ENCODE results near the gene LSS. TPM values are rescaled to one million over a fixed set of nuclear protein-coding genes. Genes with fewer than 3 reads are reported as not detected.
"Not testable (repeated sequence)": the region's sequence is repeated elsewhere in the genome, so short reads cannot be mapped to it uniquely, and the experiment has no call there.

Gene LSS
- total RNA-seq, 1 experiment from 2014 or later: 15.6 TPM

DNA sequence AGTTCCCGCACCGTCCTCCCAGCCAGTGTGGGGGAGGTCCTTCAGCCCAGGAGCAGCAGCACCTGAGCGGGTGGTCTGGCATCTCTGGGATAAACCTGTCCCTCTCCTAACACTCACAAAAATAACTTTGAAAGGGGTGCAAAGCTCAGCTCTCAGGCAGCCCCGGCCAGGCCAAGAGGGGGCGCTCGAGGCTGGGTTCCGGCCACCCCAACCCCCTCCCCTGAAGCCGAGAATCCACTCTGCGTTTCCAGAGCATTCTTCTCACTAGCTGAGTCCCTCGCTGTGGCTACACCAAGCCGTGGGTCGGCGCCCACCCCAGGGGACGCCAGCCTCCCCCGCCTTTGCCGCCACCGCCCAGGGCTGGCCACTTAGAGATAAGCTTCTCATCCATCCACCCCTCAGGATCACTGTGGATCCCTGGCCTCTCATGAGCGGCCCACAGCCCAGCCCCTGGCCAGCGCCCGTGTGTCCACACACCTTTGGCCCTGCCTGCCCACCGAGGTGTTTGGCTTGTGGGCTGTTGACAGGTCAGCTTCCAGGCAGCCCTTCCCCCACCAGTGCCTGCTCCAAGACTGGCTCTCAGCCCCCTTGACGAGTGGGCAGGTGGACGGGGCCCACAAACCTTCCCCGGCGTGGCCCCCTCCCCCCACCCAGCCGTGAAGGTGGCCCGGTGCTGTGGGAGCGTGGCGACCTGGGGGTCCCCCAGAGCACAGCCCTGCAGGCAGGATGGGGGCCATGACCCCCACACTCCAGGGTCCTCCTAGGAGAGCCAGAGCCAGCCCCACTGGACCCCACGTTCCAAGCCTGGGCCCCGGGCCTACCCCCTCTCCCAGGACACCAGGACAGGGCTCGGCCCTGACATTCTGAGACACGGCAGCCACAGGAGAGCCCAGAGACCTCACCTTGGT is 75.1 kb downstream of the LSS start:
- in situ Hi-C loops (cut with HindIII; ENCODE audit: low pct_unique_long_range_greater_than_20kb, low sequenced_read_pairs): no loop called here
- DNase-seq (ENCODE audit: low read depth, low spot score): peak; percentile 52

DNA sequence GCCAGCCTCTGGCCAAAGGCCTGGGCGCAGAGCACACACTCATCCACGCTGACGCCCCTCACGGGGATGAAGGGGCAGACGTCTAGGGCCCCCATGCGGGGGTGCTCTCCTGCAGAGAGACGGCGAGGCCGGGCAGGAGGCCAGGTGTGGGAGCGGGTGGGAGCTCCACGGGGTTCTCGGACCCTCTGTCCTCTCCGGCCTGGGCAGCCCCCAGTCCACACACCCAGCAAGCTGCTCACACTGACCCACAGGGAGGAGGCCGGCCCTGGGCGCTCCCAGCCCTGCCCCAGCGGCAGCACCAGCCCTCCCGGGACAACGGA is 75.7 kb downstream of the LSS start:
- in situ Hi-C loops (cut with HindIII; ENCODE audit: low pct_unique_long_range_greater_than_20kb, low sequenced_read_pairs): no loop called here
- no peak for DNase-seq (ENCODE audit: low read depth, low spot score)

DNA sequence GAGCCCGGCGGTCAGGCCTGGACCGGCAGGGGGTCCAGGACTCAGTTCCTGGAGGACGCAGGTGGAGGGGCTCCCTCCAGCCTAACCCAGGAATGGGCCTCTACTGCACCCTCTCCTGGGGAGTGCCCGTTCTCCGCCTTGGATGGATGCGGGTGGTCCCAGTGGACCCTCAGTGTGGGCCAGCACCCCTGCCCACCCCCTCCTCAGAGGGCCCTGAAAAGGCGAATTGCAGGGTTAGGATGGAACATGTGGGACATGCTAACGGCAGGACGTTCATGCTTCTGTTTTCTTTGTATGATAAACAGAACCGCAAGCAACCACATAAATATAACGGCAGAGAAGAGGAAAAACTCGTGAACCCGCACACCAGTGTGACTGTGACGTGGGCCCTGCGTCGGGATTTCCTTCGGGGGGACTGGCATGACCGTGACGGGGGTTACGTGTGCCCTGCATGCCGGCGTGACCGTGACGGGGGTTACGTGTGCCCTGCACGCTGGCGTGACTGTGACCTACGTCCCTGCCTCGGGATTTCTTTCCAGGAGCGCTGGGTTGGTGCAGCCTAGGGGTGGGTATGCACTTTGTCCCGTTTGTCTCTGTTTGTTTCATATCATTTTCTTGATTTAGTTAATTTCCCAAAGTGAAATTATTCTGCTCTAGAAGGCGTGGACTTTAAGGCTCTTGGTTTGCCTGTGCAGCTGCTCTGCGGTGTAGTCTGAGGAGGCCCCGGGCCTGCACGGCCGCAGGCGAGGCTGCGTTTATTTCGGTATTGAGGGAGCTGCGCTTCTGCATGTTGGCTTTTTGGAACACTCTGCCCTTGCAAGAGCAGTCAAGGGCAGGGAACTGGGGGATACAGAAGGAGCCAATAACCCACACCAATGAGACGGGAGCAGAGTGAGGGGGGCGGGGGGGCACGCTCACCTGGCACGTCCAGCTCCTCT is 76.3 kb downstream of the LSS start:
- in situ Hi-C loops (cut with HindIII; ENCODE audit: low pct_unique_long_range_greater_than_20kb, low sequenced_read_pairs): no loop called here
- DNase-seq (ENCODE audit: low read depth, low spot score): no peak

DNA sequence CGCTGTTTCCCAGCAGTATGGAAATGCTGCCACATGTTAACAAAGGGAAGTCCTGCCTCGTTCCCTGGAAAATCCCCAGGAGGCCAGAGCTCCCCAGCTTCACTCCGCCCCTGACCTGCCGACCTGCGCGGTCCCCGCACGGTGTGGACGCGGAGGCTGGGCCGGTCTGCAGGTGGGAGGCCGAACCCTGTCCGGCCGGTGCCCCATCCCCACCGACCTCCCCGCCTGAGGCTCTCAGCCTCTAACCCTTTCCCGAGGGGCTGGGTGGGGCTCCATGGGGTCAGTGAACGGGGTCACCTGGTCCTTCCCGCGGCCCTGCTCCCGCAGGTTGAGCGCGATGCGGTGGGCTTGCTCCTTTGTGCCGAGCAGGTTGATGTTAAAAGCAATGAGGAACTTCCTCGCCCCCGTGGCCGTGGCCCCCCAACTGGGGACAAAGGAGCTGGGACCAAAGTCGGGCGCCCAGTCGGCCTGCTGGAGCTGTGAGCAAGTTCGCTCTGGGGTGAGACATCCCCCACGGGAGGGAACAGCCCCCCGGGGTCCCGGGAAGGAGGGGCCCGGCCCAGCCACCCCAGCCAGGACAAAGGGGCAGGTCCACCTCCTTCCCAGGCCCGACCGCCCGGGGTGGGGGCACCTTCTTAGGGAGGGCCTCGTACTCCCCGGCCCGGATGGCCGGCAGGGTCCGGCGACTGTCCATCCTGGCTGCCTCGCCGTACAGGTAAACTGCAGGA is 77.1 kb downstream of the LSS start:
- DNase-seq (ENCODE audit: low read depth, low spot score): no peak
- in situ Hi-C loops (cut with HindIII; ENCODE audit: low pct_unique_long_range_greater_than_20kb, low sequenced_read_pairs): no loop called here

DNA sequence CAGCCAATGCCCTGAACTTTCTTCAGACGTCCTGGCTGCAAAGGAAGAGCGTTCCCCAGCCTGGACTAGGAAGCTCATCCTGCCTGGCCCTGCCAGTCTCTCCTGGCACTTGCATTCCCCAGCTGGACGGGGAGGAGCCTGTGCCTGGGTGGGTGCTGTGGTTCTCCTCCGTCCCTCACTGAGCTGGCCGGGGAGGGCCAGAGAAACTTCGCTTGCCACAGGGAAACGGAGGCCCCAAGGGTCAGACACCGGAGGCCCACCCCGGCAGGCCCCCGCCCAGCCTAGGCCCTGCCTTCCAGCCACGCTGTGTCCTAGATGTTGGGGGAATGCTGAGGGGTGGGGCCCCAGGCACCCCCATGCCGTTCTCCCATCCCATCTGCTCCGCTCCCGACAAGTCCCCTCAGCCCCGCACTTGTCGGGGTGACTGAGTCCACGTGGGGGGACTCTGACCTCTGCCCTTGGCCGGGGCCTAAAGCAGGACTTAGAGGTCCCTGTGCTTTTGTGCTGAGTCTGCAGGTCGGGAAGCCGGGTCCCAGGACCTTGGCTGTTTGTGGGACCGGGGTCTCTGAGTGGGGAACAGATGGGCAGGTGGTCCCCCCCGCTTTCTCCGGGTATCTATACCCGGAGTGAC is 78.0 kb downstream of the LSS start:
- in situ Hi-C loops (cut with HindIII; ENCODE audit: low pct_unique_long_range_greater_than_20kb, low sequenced_read_pairs): no loop called here
- no peak for DNase-seq (ENCODE audit: low read depth, low spot score)

DNA sequence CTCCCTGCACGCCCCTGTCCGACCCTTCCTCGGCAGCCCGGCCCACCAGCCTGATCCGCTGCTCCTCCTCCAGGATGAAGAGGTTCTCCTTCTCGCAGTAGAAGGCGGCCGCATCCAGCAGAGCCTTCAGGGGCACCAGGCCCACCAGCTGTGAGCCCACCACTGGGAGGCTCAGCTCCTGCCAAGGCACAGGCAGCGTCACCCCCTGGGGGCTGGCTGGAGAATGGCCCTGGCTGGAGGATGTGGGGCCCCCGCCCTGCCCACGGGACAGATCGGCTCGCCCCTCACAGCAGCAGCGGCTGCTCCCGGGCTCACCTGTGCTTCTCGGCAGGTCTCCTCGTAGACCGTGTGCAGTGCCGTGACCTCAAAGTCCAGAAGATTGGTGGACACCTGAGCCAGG is 78.5 kb downstream of the LSS start:
- DNase-seq (ENCODE audit: low read depth, low spot score): no peak
- in situ Hi-C loops (cut with HindIII; ENCODE audit: low pct_unique_long_range_greater_than_20kb, low sequenced_read_pairs): no loop called here

DNA sequence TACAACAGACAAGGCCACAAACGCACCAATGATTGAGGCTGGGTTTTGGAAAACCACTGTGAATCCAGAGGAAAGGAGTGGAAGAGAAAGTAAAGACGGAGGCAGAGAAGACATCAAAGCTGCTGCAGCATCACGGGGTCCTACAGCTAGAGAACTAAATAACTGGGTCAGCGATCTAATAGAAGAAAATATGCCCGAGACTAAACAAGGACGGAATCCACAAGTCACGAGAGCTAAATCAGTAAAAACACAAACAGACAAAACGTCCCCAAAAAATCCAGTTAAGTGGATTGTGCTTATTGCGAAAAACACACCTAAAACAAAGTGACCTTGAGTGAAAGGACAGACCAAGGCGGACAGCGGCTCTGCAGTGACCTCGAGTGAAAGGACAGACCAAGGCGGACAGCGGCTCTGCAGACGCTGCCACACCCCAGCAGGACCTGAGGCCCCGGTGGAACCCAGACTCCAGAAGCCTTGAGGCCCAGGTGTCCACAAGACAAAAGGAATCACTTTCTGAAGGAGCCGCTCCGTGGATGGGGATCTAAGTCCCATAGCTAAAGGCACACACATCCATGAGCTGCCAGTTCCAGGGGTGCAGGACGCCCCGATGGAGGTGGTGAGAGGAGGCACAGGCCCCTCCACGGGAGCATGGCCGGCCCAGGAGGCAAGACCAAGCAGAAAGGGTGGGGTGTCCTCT is 79.2 kb downstream of the LSS start:
- DNase-seq (ENCODE audit: low read depth, low spot score): no peak
- in situ Hi-C loops (cut with HindIII; ENCODE audit: low pct_unique_long_range_greater_than_20kb, low sequenced_read_pairs): no loop called here

DNA sequence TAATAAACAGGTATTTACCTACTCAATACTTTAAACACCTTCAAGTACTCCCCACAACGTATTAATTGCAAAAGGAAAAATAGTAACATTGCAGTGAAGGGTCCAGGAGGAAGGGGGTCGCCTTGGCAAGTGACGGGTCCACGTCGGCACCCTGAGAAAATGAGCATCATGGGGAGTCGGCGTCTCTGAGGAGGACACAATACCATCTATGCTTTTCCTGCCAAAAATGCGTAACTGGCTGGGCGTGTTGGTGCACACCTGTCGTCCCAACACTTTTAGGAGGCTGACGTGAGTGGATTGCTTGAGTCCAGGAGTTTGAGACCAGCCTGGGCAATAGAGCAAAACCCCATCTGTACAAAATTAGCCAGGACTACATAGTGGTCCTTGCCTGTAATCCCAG is 80.5 kb downstream of the LSS start:
- in situ Hi-C loops (cut with HindIII; ENCODE audit: low pct_unique_long_range_greater_than_20kb, low sequenced_read_pairs): no loop called here
- no peak for DNase-seq (ENCODE audit: low read depth, low spot score)

DNA sequence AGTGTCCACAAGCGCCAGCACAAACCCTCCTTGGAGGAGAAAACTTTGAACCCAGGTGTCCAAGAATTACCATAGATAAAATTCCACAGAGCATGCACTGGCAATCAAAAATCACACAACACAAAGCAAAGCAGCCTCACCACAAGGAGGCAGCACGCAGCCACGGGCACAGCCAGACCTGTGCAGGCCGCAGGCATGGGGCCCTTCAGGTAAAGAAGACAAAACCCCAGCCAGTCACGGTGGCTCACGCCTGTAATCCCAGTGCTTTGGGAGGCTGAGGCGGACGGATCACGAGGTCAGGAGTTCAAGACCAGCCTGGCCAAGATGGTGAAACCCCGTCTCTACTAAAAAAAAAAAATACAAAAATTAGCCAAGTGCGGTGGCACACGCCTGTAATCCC is 81.1 kb downstream of the LSS start:
- DNase-seq (ENCODE audit: low read depth, low spot score): peak; percentile 50
- in situ Hi-C loops (cut with HindIII; ENCODE audit: low pct_unique_long_range_greater_than_20kb, low sequenced_read_pairs): not testable (repeated sequence)

DNA sequence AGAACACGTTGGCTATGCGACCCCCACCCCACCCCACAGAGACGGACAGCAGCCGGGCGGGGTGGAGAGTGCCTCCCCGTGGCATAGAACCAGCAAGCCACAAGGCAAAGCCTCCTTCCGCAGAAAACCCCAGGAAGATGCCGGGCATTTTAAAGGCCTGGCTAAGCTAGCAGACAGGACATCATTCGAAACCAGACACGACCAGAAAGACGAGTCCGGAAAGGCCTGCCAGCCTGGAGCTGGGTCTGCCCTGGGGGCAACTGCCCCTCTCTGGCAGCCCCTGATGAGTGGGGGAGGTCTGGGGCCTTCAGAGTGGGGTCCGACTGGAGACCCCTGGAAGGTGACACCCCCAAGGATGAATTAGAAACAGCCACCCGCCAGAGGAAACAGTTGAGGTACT is 81.7 kb downstream of the LSS start:
- DNase-seq (ENCODE audit: low read depth, low spot score): no peak
- in situ Hi-C loops (cut with HindIII; ENCODE audit: low pct_unique_long_range_greater_than_20kb, low sequenced_read_pairs): no loop called here

DNA sequence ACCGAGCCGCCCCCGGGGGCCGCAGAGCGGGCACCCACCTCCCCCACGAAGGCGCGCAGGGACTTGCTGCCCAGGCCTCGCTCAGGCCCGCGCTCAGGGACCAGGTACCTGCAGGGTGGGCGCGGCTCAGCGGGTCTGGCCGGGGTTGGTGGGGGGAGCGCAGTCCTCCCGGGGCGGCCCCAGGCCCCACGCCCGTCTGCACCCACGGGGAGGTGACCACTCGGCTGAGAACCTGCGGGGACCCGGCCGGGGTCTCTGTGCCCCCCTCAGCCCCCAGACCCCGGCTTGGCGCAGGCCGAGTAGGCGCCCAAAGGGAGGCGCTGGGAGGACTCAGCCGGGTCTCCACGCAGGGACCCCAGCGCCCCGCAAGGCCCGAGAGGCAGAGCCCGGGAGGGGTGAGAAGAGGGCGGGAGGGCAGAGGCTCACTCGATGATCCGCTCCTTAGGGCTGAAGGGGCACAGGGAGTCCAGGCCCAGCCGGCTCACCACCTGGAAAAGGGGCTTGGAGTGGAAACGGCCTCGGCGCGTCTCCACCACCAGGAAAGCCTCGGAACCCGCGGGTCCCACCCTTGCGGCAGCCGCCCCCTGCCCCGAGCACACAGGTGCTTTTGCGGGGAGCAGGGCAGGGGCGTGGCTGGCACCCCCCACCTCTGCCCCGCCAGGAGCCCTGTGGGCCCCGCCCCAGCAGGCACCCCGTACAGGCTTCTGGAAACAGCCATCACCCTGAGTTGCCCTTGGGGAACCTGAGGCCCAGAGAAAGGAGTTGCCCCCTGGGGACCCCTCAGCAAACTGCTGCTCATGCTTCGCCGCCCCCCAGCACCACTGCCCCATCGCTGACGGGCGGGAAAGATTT is 82.5 kb downstream of the LSS start:
- in situ Hi-C loops (cut with HindIII; ENCODE audit: low pct_unique_long_range_greater_than_20kb, low sequenced_read_pairs): no loop called here
- no peak for DNase-seq (ENCODE audit: low read depth, low spot score)

DNA sequence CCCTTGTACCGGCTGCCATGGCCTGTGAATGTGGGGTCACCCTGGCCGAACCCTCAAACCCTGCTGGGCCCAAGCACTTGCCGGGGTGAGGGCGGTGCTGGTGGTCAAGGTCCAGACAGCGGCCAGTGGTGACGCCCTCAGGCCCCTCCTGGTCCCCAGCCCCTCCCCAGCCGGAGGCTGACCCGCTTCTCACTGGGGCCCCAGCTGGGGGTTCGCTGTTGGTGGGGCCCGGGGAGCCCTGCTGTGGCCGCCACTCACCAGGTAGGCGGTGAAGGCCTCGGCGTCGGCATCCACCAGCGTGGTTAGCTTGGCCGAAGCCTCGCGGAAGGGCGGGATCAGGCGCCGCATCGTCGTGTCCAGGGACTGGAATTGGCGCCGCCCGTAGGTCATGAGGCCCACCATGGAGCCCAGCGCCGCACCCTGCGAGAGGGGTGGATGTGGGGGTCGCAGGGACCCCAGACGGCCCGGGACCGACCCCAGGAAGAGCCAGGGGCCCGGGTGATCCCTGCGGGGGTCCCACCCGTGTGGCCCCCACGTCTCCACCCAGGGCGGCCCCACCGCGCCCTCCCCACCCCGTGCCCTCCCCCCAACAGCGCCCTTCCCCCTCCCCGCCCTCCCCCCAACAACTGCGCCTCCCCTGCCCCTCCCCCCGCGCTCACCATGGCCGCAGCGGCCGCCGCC is 83.3 kb downstream of the LSS start:
- DNase-seq (ENCODE audit: low read depth, low spot score): no peak
- in situ Hi-C loops (cut with HindIII; ENCODE audit: low pct_unique_long_range_greater_than_20kb, low sequenced_read_pairs): no loop called here

DNA sequence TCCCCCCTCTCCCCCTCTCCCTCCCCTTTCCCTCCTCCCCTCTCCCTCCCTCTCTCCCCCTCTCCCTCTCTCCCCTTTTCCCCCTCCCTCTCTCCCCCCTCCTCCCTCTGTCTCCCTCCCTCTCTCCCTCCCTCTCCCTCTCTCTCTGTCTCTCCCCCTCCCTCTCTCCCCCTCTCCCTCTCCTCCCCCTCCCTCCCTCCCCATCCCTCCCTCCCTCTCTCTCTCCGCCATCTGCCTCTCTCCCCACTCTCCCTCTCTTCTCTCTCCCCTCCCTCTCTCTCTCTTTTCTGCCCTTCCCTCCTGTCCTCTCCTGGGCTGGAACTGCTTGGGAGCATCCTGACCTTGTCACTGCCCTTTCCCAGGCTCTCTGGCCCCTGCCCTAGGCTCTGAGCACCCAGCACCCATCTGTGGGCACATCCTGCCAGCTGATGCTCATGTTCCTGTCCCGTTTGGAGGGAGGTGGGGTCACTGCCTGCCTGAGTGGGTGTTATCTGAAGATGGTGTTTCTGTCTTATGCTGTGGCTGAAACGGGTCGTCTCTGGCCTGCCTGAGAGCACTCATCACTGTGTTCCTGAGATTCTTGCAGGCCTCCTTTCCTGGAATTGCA is 84.0 kb downstream of the LSS start:
- DNase-seq (ENCODE audit: low read depth, low spot score): no peak
- in situ Hi-C loops (cut with HindIII; ENCODE audit: low pct_unique_long_range_greater_than_20kb, low sequenced_read_pairs): no loop called here

DNA sequence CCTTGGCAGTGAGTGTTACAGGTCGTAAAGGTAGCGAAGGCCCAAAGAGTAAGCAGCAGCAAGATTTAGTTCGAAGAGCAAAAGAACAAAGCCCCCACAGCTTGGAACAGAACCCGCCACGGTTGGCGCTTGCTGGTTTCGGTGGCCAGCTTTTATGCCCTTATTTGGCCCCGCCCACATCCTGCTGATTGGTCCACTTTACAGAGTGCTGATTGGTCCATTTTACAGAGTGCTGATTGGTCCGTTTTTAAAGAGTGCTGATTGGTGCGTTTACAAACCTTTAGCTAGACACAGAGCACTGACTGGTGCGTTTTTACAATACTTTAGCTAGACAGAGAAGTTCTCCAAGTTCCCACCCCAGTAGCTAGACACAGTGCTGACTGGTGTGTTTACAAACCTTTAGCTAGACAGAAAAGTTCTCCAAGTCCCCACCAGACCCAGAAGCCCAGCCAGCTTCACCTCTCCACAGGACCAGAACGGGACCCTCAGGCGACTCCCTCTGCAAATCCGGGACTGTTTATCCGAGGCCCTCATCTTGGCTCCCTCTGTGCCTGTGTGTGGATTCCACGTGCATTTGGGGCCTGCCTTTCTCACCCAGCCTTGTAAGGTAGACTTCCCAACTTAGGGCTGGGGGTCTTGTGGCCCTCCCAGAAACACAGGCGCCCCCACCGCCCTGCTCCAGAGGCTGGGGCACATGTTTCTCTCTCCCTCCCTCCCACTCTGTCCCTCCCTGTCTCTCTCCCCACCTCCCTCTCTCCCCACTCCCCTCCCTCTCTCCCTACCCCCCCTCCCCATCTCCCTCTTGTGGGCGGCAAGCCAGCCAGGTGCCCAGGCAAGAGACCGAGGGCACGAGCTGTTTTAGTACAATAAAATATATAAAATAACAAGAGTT is 85.7 kb downstream of the LSS start:
- DNase-seq (ENCODE audit: low read depth, low spot score): no peak
- in situ Hi-C loops (cut with HindIII; ENCODE audit: low pct_unique_long_range_greater_than_20kb, low sequenced_read_pairs): no loop called here
